ENCODE measurements around the gene PTPRO.

DNA sequence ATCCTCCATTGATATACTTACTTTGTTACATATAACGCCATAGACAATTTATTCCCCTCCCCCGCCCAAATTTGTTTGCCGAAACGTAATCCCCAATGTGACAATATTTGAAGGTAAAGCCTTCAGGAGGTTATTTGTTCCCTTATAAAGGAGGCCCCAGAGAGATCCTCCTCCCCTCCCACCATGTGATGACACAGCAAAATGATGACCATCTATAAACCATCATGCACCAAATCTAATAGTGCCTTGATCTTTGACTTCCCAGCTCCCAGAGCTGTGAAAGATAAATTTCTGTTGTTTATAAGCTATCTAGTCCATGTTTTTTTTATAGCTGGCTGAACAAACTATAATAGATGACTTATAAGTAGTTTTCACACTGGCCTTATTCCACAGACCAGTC is 122.2 kb downstream of the PTPRO start:
- TF ChIP-seq CTCF (optimal IDR thresholded peaks at IDR 0.05 in 1 of 3, IDR thresholded peaks at IDR 0.05 in 1 of 3, conservative IDR thresholded peaks at IDR 0.05 in 1 of 3; ENCODE audit: extremely low read depth in 1 of 3, insufficient read depth in 2 of 3, low read length in 3 of 3): no peak
- no peak for TF ChIP-seq EZH2 (IDR thresholded peaks at IDR 0.05; ENCODE audit: low read length)

Data from keratinocyte (primary cell).